Urothelium cell line (cell line): ENCODE data around the gene TCAF1.
"Not testable (repeated sequence)": the region's sequence is repeated elsewhere in the genome, so short reads cannot be mapped to it uniquely, and the experiment has no call there.

Experiments used
- DNase-seq: peaks from one replicate; pipeline ENCODE4 v3.0.0; 2011; ENCODE audit warnings: low spot score, mixed read lengths
- FAIRE-seq: peaks from 2 replicates; lab custom pipeline; 2011; peaks lifted over from hg19 to GRCh38; lab: Jason Lieb, UNC

The TCAF1 gene

DNA sequence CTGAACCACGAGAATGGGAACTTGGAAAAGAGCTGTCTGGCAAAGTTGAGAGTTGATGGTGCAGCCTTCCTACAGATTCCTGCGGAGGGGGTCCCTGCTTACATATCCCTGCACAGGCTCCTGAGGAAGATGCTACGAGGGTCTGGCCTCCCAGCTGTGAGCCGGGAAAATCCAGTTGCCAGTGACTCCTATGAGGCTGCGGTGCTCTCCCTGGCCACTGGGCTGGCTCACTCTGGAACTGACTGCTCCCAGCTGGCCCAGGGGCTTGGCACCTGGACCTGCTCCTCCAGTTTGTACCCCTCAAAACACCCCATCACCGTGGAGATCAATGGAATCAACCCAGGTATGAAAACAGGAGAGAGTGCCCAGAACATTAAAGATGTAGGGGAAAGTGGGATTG lies 91.3 kb downstream of the TCAF1 start:
- DNase-seq, FAIRE-seq: not testable (repeated sequence)

DNA sequence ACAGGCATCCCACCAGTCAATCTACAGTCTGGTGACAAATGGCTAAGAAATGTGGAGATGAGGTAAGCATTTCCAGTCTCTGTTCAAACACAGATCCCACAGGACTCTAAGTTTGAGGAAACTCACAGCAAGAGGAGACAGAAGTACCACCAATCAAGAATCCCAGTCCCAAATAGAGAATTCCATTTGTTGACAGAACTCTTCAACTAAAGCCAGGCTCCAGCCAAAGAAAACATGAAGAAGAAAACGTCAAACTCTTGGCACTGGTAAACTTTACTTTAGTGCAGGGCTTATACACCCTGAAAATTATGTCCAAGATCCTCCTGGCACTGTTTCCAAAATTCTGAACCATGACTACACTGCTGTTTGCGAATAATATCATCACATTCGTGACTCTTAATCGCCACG lies 95.3 kb downstream of the TCAF1 start:
- not testable (repeated sequence) for FAIRE-seq, DNase-seq
